Measurements from ENCODE around the gene ABR. TPM values are rescaled to one million over a fixed set of nuclear protein-coding genes. Genes with fewer than 3 reads are reported as not detected.

ABR gene
- total and polyA plus RNA-seq, 4 donors = 2.7 to 12.9 (median 6.8) TPM

DNA sequence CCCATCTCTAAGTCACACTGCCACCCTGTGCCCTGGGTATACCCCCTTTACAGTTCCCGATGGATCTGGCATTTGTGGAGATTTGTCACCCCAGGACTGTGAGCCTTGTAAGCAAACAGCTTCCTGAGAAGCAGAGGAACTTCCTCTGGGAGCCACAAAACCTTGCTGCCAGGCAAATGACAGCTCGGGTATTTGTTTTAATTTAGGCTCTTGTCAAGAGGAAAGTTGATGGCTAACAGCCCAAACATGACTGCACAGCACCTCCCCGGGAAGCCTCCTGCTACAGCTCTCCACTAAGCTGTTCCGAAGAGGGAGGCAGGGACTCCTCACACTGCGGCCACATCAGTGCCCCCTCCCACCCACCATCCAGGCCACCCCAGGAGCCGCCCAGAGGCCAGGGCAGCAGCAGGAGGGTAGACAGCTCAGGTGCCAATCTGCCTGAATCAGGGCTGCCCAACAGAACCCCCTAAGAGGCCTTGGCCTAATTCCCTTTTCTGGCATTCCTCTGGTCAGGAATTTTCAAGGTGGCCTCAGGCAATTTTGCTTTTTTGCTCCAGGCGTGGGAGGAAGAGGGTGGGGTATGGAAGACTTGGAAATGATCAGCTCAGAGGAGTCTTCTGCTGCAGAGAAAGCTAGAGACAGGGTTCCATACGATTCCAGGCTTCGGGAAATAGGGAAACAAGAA, 2.6 kb downstream of the ABR start:
- Histone ChIP-seq H3K9me3 (ENCODE audit: control insufficient read depth in 4 of 4, low read length in 3 of 4) (no peaks in the 10 kb centered on the region), H3K27me3 (ENCODE audit: control insufficient read depth in 4 of 4, insufficient read depth in 4 of 4, low read length in 3 of 4) (peaks cover 0 to 5% (median 2%) of the 10 kb centered on the region in 4 donors), H3K9ac (ENCODE audit: low read depth in 1 of 2, low read length in 2 of 2) (no peak overlapping the region), H3K36me3 (ENCODE audit: control insufficient read depth in 4 of 4, insufficient read depth in 3 of 4, low read depth in 1 of 4, low read length in 3 of 4) (no peaks in the 10 kb centered on the region), H3K27ac (ENCODE audit: low read depth in 1 of 2, low read length in 2 of 2) (no peak overlapping the region), H3K4me1 (ENCODE audit: control insufficient read depth in 4 of 4, insufficient read depth in 4 of 4, low read length in 3 of 4) (peaks cover 0 to 13% (median 3%) of the 10 kb centered on the region in 4 donors), H3K4me3 (ENCODE audit: low read depth in 1 of 3, low read length in 3 of 3) (no peak overlapping the region)
- WGBS = 54% methylated on average over 9 of the region's 9 CpGs
- TF ChIP-seq HNF4A (conservative IDR thresholded peaks at IDR 0.05) (no peak), NR2F2 (IDR thresholded peaks at IDR 0.05) (no peak), FOXA1 (IDR thresholded peaks at IDR 0.05) (no peak), FOXA2 (IDR thresholded peaks at IDR 0.05) (no peak), RXRA (IDR thresholded peaks at IDR 0.05) (no peak), SP1 (IDR thresholded peaks at IDR 0.05) (no peak), RAD21 (IDR thresholded peaks at IDR 0.05) (no peak)
- TF ChIP-seq, protein P1, sequence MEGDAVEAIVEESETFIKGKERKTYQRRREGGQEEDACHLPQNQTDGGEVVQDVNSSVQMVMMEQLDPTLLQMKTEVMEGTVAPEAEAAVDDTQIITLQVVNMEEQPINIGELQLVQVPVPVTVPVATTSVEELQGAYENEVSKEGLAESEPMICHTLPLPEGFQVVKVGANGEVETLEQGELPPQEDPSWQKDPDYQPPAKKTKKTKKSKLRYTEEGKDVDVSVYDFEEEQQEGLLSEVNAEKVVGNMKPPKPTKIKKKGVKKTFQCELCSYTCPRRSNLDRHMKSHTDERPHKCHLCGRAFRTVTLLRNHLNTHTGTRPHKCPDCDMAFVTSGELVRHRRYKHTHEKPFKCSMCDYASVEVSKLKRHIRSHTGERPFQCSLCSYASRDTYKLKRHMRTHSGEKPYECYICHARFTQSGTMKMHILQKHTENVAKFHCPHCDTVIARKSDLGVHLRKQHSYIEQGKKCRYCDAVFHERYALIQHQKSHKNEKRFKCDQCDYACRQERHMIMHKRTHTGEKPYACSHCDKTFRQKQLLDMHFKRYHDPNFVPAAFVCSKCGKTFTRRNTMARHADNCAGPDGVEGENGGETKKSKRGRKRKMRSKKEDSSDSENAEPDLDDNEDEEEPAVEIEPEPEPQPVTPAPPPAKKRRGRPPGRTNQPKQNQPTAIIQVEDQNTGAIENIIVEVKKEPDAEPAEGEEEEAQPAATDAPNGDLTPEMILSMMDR (IDR thresholded peaks at IDR 0.05; ENCODE audit: low read depth, low read length, missing input control) = no peak
- TF ChIP-seq, protein P2, sequence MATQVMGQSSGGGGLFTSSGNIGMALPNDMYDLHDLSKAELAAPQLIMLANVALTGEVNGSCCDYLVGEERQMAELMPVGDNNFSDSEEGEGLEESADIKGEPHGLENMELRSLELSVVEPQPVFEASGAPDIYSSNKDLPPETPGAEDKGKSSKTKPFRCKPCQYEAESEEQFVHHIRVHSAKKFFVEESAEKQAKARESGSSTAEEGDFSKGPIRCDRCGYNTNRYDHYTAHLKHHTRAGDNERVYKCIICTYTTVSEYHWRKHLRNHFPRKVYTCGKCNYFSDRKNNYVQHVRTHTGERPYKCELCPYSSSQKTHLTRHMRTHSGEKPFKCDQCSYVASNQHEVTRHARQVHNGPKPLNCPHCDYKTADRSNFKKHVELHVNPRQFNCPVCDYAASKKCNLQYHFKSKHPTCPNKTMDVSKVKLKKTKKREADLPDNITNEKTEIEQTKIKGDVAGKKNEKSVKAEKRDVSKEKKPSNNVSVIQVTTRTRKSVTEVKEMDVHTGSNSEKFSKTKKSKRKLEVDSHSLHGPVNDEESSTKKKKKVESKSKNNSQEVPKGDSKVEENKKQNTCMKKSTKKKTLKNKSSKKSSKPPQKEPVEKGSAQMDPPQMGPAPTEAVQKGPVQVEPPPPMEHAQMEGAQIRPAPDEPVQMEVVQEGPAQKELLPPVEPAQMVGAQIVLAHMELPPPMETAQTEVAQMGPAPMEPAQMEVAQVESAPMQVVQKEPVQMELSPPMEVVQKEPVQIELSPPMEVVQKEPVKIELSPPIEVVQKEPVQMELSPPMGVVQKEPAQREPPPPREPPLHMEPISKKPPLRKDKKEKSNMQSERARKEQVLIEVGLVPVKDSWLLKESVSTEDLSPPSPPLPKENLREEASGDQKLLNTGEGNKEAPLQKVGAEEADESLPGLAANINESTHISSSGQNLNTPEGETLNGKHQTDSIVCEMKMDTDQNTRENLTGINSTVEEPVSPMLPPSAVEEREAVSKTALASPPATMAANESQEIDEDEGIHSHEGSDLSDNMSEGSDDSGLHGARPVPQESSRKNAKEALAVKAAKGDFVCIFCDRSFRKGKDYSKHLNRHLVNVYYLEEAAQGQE (IDR thresholded peaks at IDR 0.05) = no peak
- no peak for DNase-seq (ENCODE audit: low spot score)

DNA sequence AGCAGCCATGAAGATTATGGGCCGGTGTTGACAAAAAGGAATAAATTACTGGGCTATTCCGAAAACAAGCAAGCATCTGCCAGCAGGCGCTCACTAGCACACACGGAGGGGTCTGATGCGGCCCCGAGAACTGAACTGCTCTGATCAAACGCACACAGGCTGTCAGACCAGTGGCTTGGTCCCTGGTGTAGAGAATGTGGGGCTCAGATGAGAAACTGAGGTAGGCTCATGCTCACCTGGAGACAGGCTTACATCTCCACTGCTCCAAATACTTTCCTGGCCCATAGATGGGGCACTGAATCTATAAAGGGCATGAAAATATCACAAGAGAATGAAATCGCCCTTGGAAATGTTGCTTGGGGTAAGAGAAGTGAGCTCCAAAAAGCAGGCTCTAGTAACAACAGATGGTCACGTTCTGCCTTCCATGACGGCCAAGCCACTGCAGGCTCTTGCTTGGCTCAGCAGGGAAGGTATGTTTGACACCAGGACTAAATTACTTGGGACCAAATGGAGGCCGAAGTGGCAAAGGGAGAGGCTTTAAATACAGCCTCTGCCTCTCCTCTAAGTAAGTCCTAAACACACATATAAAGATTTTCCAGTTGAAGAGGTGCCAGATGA, 5.4 kb downstream of the ABR start:
- WGBS = 76% methylated on average over 11 of the region's 11 CpGs
- H3K9ac ChIP-seq (ENCODE audit: low read depth in 1 of 2, low read length in 2 of 2) = no peak overlapping the region
- H3K36me3 ChIP-seq (ENCODE audit: control insufficient read depth in 4 of 4, insufficient read depth in 3 of 4, low read depth in 1 of 4, low read length in 3 of 4) = no peaks in the 10 kb centered on the region
- DNase-seq (ENCODE audit: low spot score) = no peak
- TF ChIP-seq HNF4G (IDR thresholded peaks at IDR 0.05) (no peak), FOXA1 (IDR thresholded peaks at IDR 0.05) (no peak), TAF1 (conservative IDR thresholded peaks at IDR 0.05) (no peak)
- H3K4me3 ChIP-seq (ENCODE audit: low read depth in 1 of 3, low read length in 3 of 3) = no peak overlapping the region
- H3K9me3 ChIP-seq (ENCODE audit: control insufficient read depth in 4 of 4, low read length in 3 of 4) = no peaks in the 10 kb centered on the region
- H3K27ac ChIP-seq (ENCODE audit: low read depth in 1 of 2, low read length in 2 of 2) = no peak overlapping the region
- H3K27me3 ChIP-seq (ENCODE audit: control insufficient read depth in 4 of 4, insufficient read depth in 4 of 4, low read length in 3 of 4) = peaks cover 0 to 4% (median under 1%) of the 10 kb centered on the region in 4 donors
- H3K4me1 ChIP-seq (ENCODE audit: control insufficient read depth in 4 of 4, insufficient read depth in 4 of 4, low read length in 3 of 4) = peaks cover 0 to 13% (median 3%) of the 10 kb centered on the region in 4 donors

Measured in liver (tissue), 9 donors.